Upper lobe of left lung (tissue), 4 donors: ENCODE data around the gene NCOR1.

Experiments
- CTCF ChIP-seq, 6 experiments: fragments of 450-650 bp in 4 of 6; fragments of 200-600 bp in 2 of 6; sonication (generic) in 2 of 6; IDR thresholded peaks; one replicate each; pipeline ENCODE4 v1.5.1; 2016 to 2019; ENCODE audit warnings: antibody characterized with exemption in 6 of 6
- EP300 ChIP-seq, 4 donors: sonication (generic); formaldehyde crosslinking; IDR thresholded peaks; one replicate each; pipeline ENCODE4 v1.5.1; 2017; ENCODE audit warnings: antibody characterized with exemption in 4 of 4, control low read depth in 2 of 4
- POLR2A ChIP-seq, 4 donors: fragments of 450-650 bp; IDR thresholded peaks; one replicate each; pipeline ENCODE4 v1.5.1; 2016 to 2017; ENCODE audit warnings: antibody characterized with exemption in 4 of 4, mild to moderate bottlenecking in 2 of 4
- POLR2AphosphoS5 ChIP-seq, 2 donors: sonication (generic); formaldehyde crosslinking; IDR thresholded peaks; one replicate each; pipeline ENCODE4 v1.5.1; 2017; ENCODE audit warnings: antibody characterized with exemption in 2 of 2

GRCh38 chr17:16036261-16036660, 179.1 kb downstream of the NCOR1 start:
- no peak for TF ChIP-seq CTCF (IDR thresholded peaks at IDR 0.05)
- no peak for TF ChIP-seq POLR2A (IDR thresholded peaks at IDR 0.05)
- no peak for TF ChIP-seq EP300 (IDR thresholded peaks at IDR 0.05)
- no peak for TF ChIP-seq POLR2AphosphoS5 (IDR thresholded peaks at IDR 0.05)
